Lower lobe of right lung (tissue), 2 donors: ENCODE data around the gene CLDN19. TPM values are rescaled to one million over a fixed set of nuclear protein-coding genes. Genes with fewer than 3 reads are reported as not detected.
"Not testable (repeated sequence)": the region's sequence is repeated elsewhere in the genome, so short reads cannot be mapped to it uniquely, and the experiment has no call there.

Experiments
- ATAC-seq, 2 donors: fragments of 200-7000 bp; cut with Tn5 transposase; one replicate each; pipeline ENCODE4 v1.9.1; 2020 to 2022; ENCODE audit warnings: mild to moderate bottlenecking in 2 of 2, moderate library complexity in 2 of 2
- DNase-seq: peaks from one replicate; pipeline ENCODE4 v3.0.0-alpha.2; 2020
- H3K27ac ChIP-seq: fragments of 200-600 bp; one replicate; pipeline ENCODE4 v1.8.0; 2022
- H3K27me3 ChIP-seq: fragments of 200-600 bp; one replicate; pipeline ENCODE4 v1.8.0; 2022; ENCODE audit warnings: low read depth
- H3K36me3 ChIP-seq: fragments of 200-600 bp; one replicate; pipeline ENCODE4 v1.8.0; 2022; ENCODE audit warnings: mild to moderate bottlenecking
- H3K4me1 ChIP-seq: fragments of 200-600 bp; one replicate; pipeline ENCODE4 v1.8.0; 2022
- H3K4me3 ChIP-seq: fragments of 200-600 bp; one replicate; pipeline ENCODE4 v1.8.0; 2022; ENCODE audit warnings: mild to moderate bottlenecking
- H3K9me3 ChIP-seq: fragments of 200-600 bp; one replicate; pipeline ENCODE4 v1.8.0; 2022
- CTCF ChIP-seq: fragments of 200-600 bp; IDR thresholded peaks from one replicate; pipeline ENCODE4 v1.8.0; 2022; ENCODE audit warnings: antibody characterized with exemption, mild to moderate bottlenecking
- intact Hi-C: fragments of 100-400 bp; cut with DNase I; formaldehyde crosslinking; loops from one replicate; pipeline ENCODE4 v1.11.0; 2022
- total RNA-seq: library from RNA; stranded (reverse); fragmentation: NEBNext Ultra II Directional; extraction: Animal tissue kit (Norgen Biotek cat#: 25700); gene quantifications from one replicate; pipeline ENCODE4 v1.2.1, GENCODE V29; 2021
- donor health status: DM: no; HTN: yes; CAD: no; lungs with severe emphysema.

CLDN19 gene
- total RNA-seq, 1 donor from 2014 or later, result not detected

GRCh38 chr1:42730002-42730401 lies 10.0 kb downstream of the CLDN19 start:
- no peak overlapping the region for H3K27ac ChIP-seq
- ATAC-seq, result no peak

GRCh38 chr1:42725820-42726219 lies 14.2 kb downstream of the CLDN19 start:
- H3K36me3 ChIP-seq, intact Hi-C loops, ATAC-seq, H3K9me3 ChIP-seq, DNase-seq, H3K27me3 ChIP-seq, H3K4me3 ChIP-seq, H3K27ac ChIP-seq, H3K4me1 ChIP-seq: not testable (repeated sequence)

More at GRCh38 chr1:42730002-42730401, 10.0 kb downstream of the CLDN19 start:
- no peaks in the 10 kb centered on the region for H3K9me3 ChIP-seq
- no peaks in the 10 kb centered on the region for H3K27me3 ChIP-seq
- H3K4me3 ChIP-seq, result no peak overlapping the region
- no peaks in the 10 kb centered on the region for H3K36me3 ChIP-seq
- intact Hi-C loops, result no loop called here
- no peak for DNase-seq
- no peak for TF ChIP-seq CTCF
- no peaks in the 10 kb centered on the region for H3K4me1 ChIP-seq

GRCh38 chr1:42723511-42723910 lies 16.5 kb downstream of the CLDN19 start:
- no peak for ATAC-seq
- intact Hi-C loops, result no loop called here

GRCh38 chr1:42722403-42722802 lies 17.6 kb downstream of the CLDN19 start:
- H3K4me3 ChIP-seq, ATAC-seq, H3K4me1 ChIP-seq, H3K36me3 ChIP-seq, H3K27ac ChIP-seq, H3K9me3 ChIP-seq, DNase-seq, H3K27me3 ChIP-seq, intact Hi-C loops: not testable (repeated sequence)

More at GRCh38 chr1:42723511-42723910, 16.5 kb downstream of the CLDN19 start:
- Histone ChIP-seq H3K27ac (no peak overlapping the region), H3K4me3 (no peak overlapping the region), H3K36me3 (no peaks in the 10 kb centered on the region), H3K4me1 (no peaks in the 10 kb centered on the region), H3K9me3 (no peaks in the 10 kb centered on the region), H3K27me3 (no peaks in the 10 kb centered on the region)
- DNase-seq, result no peak
- TF ChIP-seq CTCF, result no peak

GRCh38 chr1:42721926-42722325 lies 18.1 kb downstream of the CLDN19 start:
- no peaks in the 10 kb centered on the region for H3K4me1 ChIP-seq
- no peaks in the 10 kb centered on the region for H3K9me3 ChIP-seq
- intact Hi-C loops, result no loop called here
- ATAC-seq (no peak), DNase-seq (no peak)
- no peak overlapping the region for H3K27ac ChIP-seq
- no peak for TF ChIP-seq CTCF
- no peak overlapping the region for H3K4me3 ChIP-seq
- no peaks in the 10 kb centered on the region for H3K36me3 ChIP-seq
- no peaks in the 10 kb centered on the region for H3K27me3 ChIP-seq

- Histone ChIP-seq H3K27me3 (no peaks in the 10 kb centered on the region), H3K36me3 (no peaks in the 10 kb centered on the region), H3K27ac (no peak overlapping the region), H3K4me3 (no peak overlapping the region), H3K4me1 (no peaks in the 10 kb centered on the region), H3K9me3 (no peaks in the 10 kb centered on the region)
- intact Hi-C loops, result no loop called here
- no peak for TF ChIP-seq CTCF
- ATAC-seq, result no peak
- DNase-seq, result no peak
These were observed 19.2 kb downstream of the CLDN19 start for GRCh38 chr1:42720868-42721267.

GRCh38 chr1:42714441-42714840 lies 25.6 kb downstream of the CLDN19 start:
- H3K4me1 ChIP-seq, ATAC-seq, H3K36me3 ChIP-seq, H3K4me3 ChIP-seq, DNase-seq, H3K27me3 ChIP-seq, intact Hi-C loops, H3K27ac ChIP-seq: not testable (repeated sequence)
- peaks cover 12% of the 10 kb centered on the region for H3K9me3 ChIP-seq
